ENCODE measurements around the gene IDS. TPM values are rescaled to one million over a fixed set of nuclear protein-coding genes. Genes with fewer than 3 reads are reported as not detected.
"Not testable (repeated sequence)": the region's sequence is repeated elsewhere in the genome, so short reads cannot be mapped to it uniquely, and the experiment has no call there.

Gene IDS
- total RNA-seq, 1 experiment from 2014 or later: 263 TPM

DNA sequence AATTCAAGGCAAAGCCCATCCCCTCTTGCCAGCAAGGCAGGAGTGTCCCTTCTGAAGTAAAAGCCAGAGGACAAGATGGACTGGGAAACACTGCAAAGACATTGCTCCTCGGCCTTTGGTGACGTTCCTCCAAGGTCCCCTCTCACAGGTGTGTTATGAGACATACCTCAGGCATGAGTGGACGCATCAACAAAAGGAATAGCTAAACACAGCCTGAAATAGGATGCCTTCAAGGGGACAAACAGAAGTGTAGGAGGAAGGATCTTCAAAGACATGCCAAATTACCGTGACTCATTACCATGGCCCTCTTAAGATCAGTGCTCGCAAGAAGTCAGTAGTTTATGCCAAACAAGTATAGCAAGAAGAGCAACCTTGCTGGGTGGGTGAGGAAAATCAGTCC is 6.0 kb upstream of the IDS start:
- H4K20me1 ChIP-seq (ENCODE audit: insufficient read depth, low read depth, low read length): no peaks in the 10 kb centered on the region
- H3K9me2 ChIP-seq (replicated peaks; ENCODE audit: insufficient read depth, low read length): no peaks in the 10 kb centered on the region
- H3K36me3 ChIP-seq (ENCODE audit: insufficient read depth, low read length): no peaks in the 10 kb centered on the region
- no peak overlapping the region for H3K27ac ChIP-seq (ENCODE audit: low read length)
- H3K4me3 ChIP-seq (ENCODE audit: low read length): no peak overlapping the region
- H3K4me2 ChIP-seq (ENCODE audit: low read depth, low read length, poor library complexity, severe bottlenecking): no peak overlapping the region
- peaks cover 9% of the 10 kb centered on the region for H3K4me1 ChIP-seq (ENCODE audit: low read length)
- DNase-seq: no peak
- no peaks in the 10 kb centered on the region for H3K79me2 ChIP-seq (ENCODE audit: low read length)
- no peak overlapping the region for H3K9ac ChIP-seq (ENCODE audit: low read length)
- no peaks in the 10 kb centered on the region for H3K9me3 ChIP-seq (ENCODE audit: low read length)
- no peak overlapping the region for H2AFZ ChIP-seq (ENCODE audit: low read length)
- no peaks in the 10 kb centered on the region for H3K27me3 ChIP-seq (ENCODE audit: low read length)

GRCh38 chrX:149510386-149510785 is 5.3 kb upstream of the IDS start:
- Histone ChIP-seq H3K27me3 (ENCODE audit: low read length) (no peaks in the 10 kb centered on the region), H3K4me1 (ENCODE audit: low read length) (peaks cover 11% of the 10 kb centered on the region), H3K4me2 (ENCODE audit: low read depth, low read length, poor library complexity, severe bottlenecking) (no peak overlapping the region), H3K36me3 (ENCODE audit: insufficient read depth, low read length) (no peaks in the 10 kb centered on the region), H2AFZ (ENCODE audit: low read length) (no peak overlapping the region), H3K4me3 (ENCODE audit: low read length) (no peak overlapping the region), H3K27ac (ENCODE audit: low read length) (no peak overlapping the region), H4K20me1 (ENCODE audit: insufficient read depth, low read depth, low read length) (no peaks in the 10 kb centered on the region), H3K9me2 (replicated peaks; ENCODE audit: insufficient read depth, low read length) (no peaks in the 10 kb centered on the region), H3K9ac (ENCODE audit: low read length) (no peak overlapping the region), H3K79me2 (ENCODE audit: low read length) (no peaks in the 10 kb centered on the region), H3K9me3 (ENCODE audit: low read length) (no peaks in the 10 kb centered on the region)
- peak; percentile 72 for DNase-seq

GRCh38 chrX:149508467-149508866 is 3.4 kb upstream of the IDS start:
- Histone ChIP-seq H3K9ac (ENCODE audit: low read length) (no peak overlapping the region), H4K20me1 (ENCODE audit: insufficient read depth, low read depth, low read length) (no peaks in the 10 kb centered on the region), H3K9me2 (replicated peaks; ENCODE audit: insufficient read depth, low read length) (no peaks in the 10 kb centered on the region), H3K4me2 (ENCODE audit: low read depth, low read length, poor library complexity, severe bottlenecking) (no peak overlapping the region), H3K79me2 (ENCODE audit: low read length) (peaks cover 6% of the 10 kb centered on the region), H3K27me3 (ENCODE audit: low read length) (no peaks in the 10 kb centered on the region), H3K36me3 (ENCODE audit: insufficient read depth, low read length) (no peaks in the 10 kb centered on the region), H2AFZ (ENCODE audit: low read length) (no peak overlapping the region), H3K9me3 (ENCODE audit: low read length) (no peaks in the 10 kb centered on the region), H3K27ac (ENCODE audit: low read length) (no peak overlapping the region), H3K4me1 (ENCODE audit: low read length) (peaks cover 21% of the 10 kb centered on the region), H3K4me3 (ENCODE audit: low read length) (no peak overlapping the region)
- no peak for DNase-seq

DNA sequence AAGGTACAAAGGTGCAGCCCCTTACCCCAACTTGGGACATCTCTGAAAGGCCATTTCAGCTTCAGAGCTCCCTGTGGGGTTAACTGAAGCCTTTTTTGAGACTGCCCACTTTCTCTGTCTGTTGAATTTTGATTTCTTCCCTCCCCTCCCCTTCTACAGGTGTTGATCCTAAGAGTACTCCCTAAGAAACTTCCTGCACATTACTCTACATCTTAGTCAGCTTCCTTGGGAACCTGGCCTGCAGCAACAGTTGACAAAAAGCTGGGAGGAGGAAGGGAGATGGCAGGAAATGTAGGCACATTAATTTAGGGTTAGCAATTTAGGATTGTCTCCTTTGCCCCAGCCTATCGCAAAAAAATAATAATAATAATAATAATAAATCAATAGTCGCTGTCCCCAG is 1.2 kb upstream of the IDS start:
- DNase-seq: no peak
- no peak overlapping the region for H3K27ac ChIP-seq (ENCODE audit: low read length)
- H3K27me3 ChIP-seq (ENCODE audit: low read length): no peaks in the 10 kb centered on the region
- no peak overlapping the region for H3K4me3 ChIP-seq (ENCODE audit: low read length)
- peaks cover 8% of the 10 kb centered on the region; the same call in 1 of the 2 replicates for H4K20me1 ChIP-seq (ENCODE audit: insufficient read depth, low read depth, low read length)
- H3K4me2 ChIP-seq (ENCODE audit: low read depth, low read length, poor library complexity, severe bottlenecking): no peak overlapping the region
- H3K9me3 ChIP-seq (ENCODE audit: low read length): no peaks in the 10 kb centered on the region
- H2AFZ ChIP-seq (ENCODE audit: low read length): no peak overlapping the region
- H3K9ac ChIP-seq (ENCODE audit: low read length): no peak overlapping the region
- peaks cover 21% of the 10 kb centered on the region for H3K79me2 ChIP-seq (ENCODE audit: low read length)
- peaks cover 36% of the 10 kb centered on the region for H3K4me1 ChIP-seq (ENCODE audit: low read length)
- H3K9me2 ChIP-seq (replicated peaks; ENCODE audit: insufficient read depth, low read length): no peaks in the 10 kb centered on the region
- peaks cover 14% of the 10 kb centered on the region for H3K36me3 ChIP-seq (ENCODE audit: insufficient read depth, low read length)

DNA sequence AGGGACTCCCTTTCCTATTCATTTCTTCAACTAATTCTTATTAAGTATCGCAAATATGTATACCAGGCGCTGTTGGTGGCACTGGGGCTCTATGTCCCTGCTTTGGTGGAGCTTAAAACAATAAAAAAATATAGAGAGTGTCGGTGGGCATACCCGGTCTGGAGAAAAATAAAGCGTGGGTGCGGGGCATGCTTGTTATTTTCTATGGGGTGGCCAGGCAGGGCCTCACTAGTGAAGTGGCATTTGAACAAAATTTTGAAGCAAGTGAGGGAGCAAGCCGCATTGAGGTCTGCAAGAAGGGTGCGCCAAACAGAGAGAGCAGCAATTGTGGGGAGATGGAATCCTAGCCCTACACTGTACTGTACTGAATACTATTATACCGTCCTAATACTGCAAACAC is 565 bp upstream of the IDS start:
- Histone ChIP-seq H3K4me1 (ENCODE audit: low read length) (peaks cover 43% of the 10 kb centered on the region), H3K9me3 (ENCODE audit: low read length) (no peaks in the 10 kb centered on the region), H4K20me1 (ENCODE audit: insufficient read depth, low read depth, low read length) (peaks cover 8% of the 10 kb centered on the region; the same call in 1 of the 2 replicates), H3K27me3 (ENCODE audit: low read length) (no peaks in the 10 kb centered on the region), H3K27ac (ENCODE audit: low read length) (no peak overlapping the region), H2AFZ (ENCODE audit: low read length) (peak overlapping the region; percentile 64; the same call in 1 of the 2 replicates), H3K9ac (ENCODE audit: low read length) (peak overlapping the region; percentile 77), H3K36me3 (ENCODE audit: insufficient read depth, low read length) (peaks cover 14% of the 10 kb centered on the region), H3K9me2 (replicated peaks; ENCODE audit: insufficient read depth, low read length) (no peaks in the 10 kb centered on the region), H3K4me3 (ENCODE audit: low read length) (peak overlapping the region; percentile 73; the same call in 1 of the 2 replicates), H3K4me2 (ENCODE audit: low read depth, low read length, poor library complexity, severe bottlenecking) (peak overlapping the region; percentile 68), H3K79me2 (ENCODE audit: low read length) (peaks cover 25% of the 10 kb centered on the region)
- DNase-seq: no peak

DNA sequence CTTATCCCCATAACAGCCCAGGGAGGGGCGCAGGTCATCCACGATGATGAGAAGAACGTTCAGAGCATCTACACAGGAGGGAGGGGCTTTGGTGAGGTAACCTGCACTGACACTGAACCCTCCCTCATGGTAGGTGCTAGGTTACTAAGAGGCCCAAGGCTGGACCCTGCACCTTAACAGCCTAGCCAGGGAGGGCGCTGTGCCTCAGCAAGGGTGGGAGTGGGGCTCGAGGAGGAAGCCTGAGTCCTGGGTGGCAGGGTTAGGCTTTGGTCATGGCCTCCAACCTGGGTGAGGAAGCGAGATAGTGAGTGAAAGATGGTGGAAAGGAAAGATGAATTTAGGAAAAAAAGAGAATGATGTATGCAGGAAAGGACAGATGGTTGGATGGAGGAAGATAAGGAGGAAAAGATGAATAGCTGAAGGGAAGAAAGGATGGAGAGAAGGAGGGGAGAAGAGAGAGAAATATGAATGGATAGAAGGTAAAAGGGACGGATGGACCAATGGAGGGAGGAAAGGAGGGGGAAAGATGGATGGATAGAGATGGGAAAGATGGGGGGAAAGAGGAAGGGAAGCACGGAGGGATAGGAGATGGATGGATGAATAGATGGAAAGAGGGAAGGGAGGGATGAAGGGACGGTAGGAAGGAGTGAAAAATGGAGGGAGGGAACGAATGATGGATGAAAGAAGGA is 736 bp downstream of the IDS start:
- H3K27ac ChIP-seq (ENCODE audit: low read length): peak overlapping the region; percentile 89
- peaks cover 17% of the 10 kb centered on the region for H3K36me3 ChIP-seq (ENCODE audit: insufficient read depth, low read length)
- no peak overlapping the region; the same call in 1 of the 2 replicates for H2AFZ ChIP-seq (ENCODE audit: low read length)
- H3K4me3 ChIP-seq (ENCODE audit: low read length): peak overlapping the region; percentile 73
- H3K27me3 ChIP-seq (ENCODE audit: low read length): no peaks in the 10 kb centered on the region
- H3K9me2 ChIP-seq (replicated peaks; ENCODE audit: insufficient read depth, low read length): no peaks in the 10 kb centered on the region
- H3K9ac ChIP-seq (ENCODE audit: low read length): peak overlapping the region; percentile 77
- peaks cover 30% of the 10 kb centered on the region for H3K79me2 ChIP-seq (ENCODE audit: low read length)
- no peaks in the 10 kb centered on the region for H3K9me3 ChIP-seq (ENCODE audit: low read length)
- peak overlapping the region; percentile 68 for H3K4me2 ChIP-seq (ENCODE audit: low read depth, low read length, poor library complexity, severe bottlenecking)
- peaks cover 11% of the 10 kb centered on the region; the same call in 1 of the 2 replicates for H4K20me1 ChIP-seq (ENCODE audit: insufficient read depth, low read depth, low read length)
- DNase-seq: peak; percentile 95
- H3K4me1 ChIP-seq (ENCODE audit: low read length): peaks cover 53% of the 10 kb centered on the region

GRCh38 chrX:149503446-149503845 is 1.7 kb downstream of the IDS start:
- Histone ChIP-seq H3K9ac (ENCODE audit: low read length) (peak overlapping the region; percentile 77), H3K79me2 (ENCODE audit: low read length) (peaks cover 30% of the 10 kb centered on the region), H3K4me3 (ENCODE audit: low read length) (peak overlapping the region; percentile 73; the same call in 1 of the 2 replicates), H3K27ac (ENCODE audit: low read length) (peak overlapping the region; percentile 89), H4K20me1 (ENCODE audit: insufficient read depth, low read depth, low read length) (peaks cover 11% of the 10 kb centered on the region; the same call in 1 of the 2 replicates), H3K4me2 (ENCODE audit: low read depth, low read length, poor library complexity, severe bottlenecking) (peak overlapping the region; percentile 68), H3K4me1 (ENCODE audit: low read length) (peaks cover 62% of the 10 kb centered on the region), H3K36me3 (ENCODE audit: insufficient read depth, low read length) (peaks cover 17% of the 10 kb centered on the region)
- DNase-seq: peak; percentile 92
- H3K9me3 ChIP-seq (ENCODE audit: low read length); H3K27me3 ChIP-seq (ENCODE audit: low read length); H3K9me2 ChIP-seq (replicated peaks; ENCODE audit: insufficient read depth, low read length); H2AFZ ChIP-seq (ENCODE audit: low read length): not testable (repeated sequence)

DNA sequence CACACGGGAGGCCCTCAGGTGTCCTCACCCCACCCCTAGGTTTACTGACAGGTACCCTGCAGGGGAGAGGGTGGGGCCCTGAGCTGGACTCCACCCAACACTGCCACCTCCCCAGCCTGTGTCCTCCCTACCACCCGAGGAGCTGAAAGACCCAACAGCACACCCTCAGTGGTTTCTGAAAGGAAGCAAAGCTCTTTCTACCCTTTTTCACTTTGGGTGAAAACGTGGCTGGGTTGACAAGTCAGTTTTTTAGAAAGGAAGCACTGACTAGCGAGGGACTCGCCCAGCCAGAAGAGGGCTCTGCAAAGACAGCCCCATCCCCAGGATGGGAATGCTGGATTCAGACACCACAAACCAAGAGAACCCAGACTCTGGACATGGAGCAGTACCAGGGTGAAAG is 2.2 kb downstream of the IDS start:
- Histone ChIP-seq H3K27ac (ENCODE audit: low read length) (peak overlapping the region; percentile 61), H3K36me3 (ENCODE audit: insufficient read depth, low read length) (peaks cover 20% of the 10 kb centered on the region), H3K79me2 (ENCODE audit: low read length) (peaks cover 30% of the 10 kb centered on the region), H3K4me2 (ENCODE audit: low read depth, low read length, poor library complexity, severe bottlenecking) (peak overlapping the region; percentile 60), H3K4me3 (ENCODE audit: low read length) (peak overlapping the region; percentile 46; the same call in 1 of the 2 replicates), H3K9ac (ENCODE audit: low read length) (peak overlapping the region; percentile 43; the same call in 1 of the 2 replicates), H4K20me1 (ENCODE audit: insufficient read depth, low read depth, low read length) (peaks cover 11% of the 10 kb centered on the region; the same call in 1 of the 2 replicates), H3K4me1 (ENCODE audit: low read length) (peaks cover 63% of the 10 kb centered on the region)
- H3K27me3 ChIP-seq (ENCODE audit: low read length); H3K9me2 ChIP-seq (replicated peaks; ENCODE audit: insufficient read depth, low read length); H2AFZ ChIP-seq (ENCODE audit: low read length); H3K9me3 ChIP-seq (ENCODE audit: low read length); DNase-seq: not testable (repeated sequence)

Measured in Karpas-422 (cell line).